Measurements from ENCODE around the gene AFM. TPM values are rescaled to one million over a fixed set of nuclear protein-coding genes. Genes with fewer than 3 reads are reported as not detected.

The AFM gene
- total and polyA plus RNA-seq, 2 donors (not counting 3 experiments of a cell fraction or from before 2014, with no cell fraction given), result not detected

GRCh38 chr4:73452953-73453700, 28.4 kb upstream of the AFM start:
- no peak overlapping the region for H3K4me2 ChIP-seq (ENCODE audit: insufficient read depth, low read length)
- CTCF ChIA-PET, result interaction anchor here (1.4 to 2.2 kb wide), 2 partner anchors 9 to 15 kb away, joined by 3 to 6 read pairs; no protein-coding TSS in a partner anchor
- no peaks in the 10 kb centered on the region for H3K9me1 ChIP-seq (replicated peaks; ENCODE audit: control insufficient read depth, extremely low read depth, insufficient read depth, low read length)
- BruUV-seq (replicated peaks), result no TSS peak
- intact Hi-C loops (cut with micrococcal nuclease) (no loop called here), dilution Hi-C loops (cut with MboI; ENCODE audit: extremely low pct_ligation_motif_present, low sequenced_read_pairs) (no loop called here)
- no peaks in the 10 kb centered on the region for H3K36me3 ChIP-seq (ENCODE audit: control insufficient read depth in 2 of 2, extremely low read depth in 1 of 2, insufficient read depth in 2 of 2, low read length in 2 of 2)
- no peak overlapping the region for H3K4me3 ChIP-seq (replicated peaks in 1 of 3; ENCODE audit: insufficient read depth in 1 of 3, low read depth in 1 of 3, low read length in 3 of 3)
- FAIRE-seq, result no peak
- no peak for TF ChIP-seq POLR2AphosphoS5 (IDR thresholded peaks at IDR 0.05; ENCODE audit: insufficient read depth, low read depth, low read length)
- no peak for TF ChIP-seq FOS (IDR thresholded peaks at IDR 0.05; ENCODE audit: borderline replicate concordance, insufficient read depth, low read length)
- no peak for TF ChIP-seq MAX (IDR thresholded peaks at IDR 0.05; ENCODE audit: insufficient read depth, insufficient read length)
- no peak for TF ChIP-seq POLR2A (IDR thresholded peaks at IDR 0.05; ENCODE audit: low read depth, low read length)
- no peak for TF ChIP-seq JUN (IDR thresholded peaks at IDR 0.05; ENCODE audit: borderline replicate concordance, insufficient read depth, insufficient read length, low read depth)
- TF ChIP-seq GATA2 (IDR thresholded peaks at IDR 0.05; ENCODE audit: insufficient read depth, insufficient read length, low read depth, low read length), result no peak
- TF ChIP-seq MYC (IDR thresholded peaks at IDR 0.05; ENCODE audit: low read depth, low read length), result no peak
- H3K27me3 ChIP-seq (ENCODE audit: control insufficient read depth in 2 of 2, insufficient read depth in 2 of 2, low read length in 2 of 2), result peaks cover 6 to 21% of the 10 kb centered on the region in 2 experiments
- H4K20me1 ChIP-seq (replicated peaks; ENCODE audit: control insufficient read depth, extremely low read depth, insufficient read depth, low read length), result no peaks in the 10 kb centered on the region
- no peaks in the 10 kb centered on the region for H3K4me1 ChIP-seq (ENCODE audit: control insufficient read depth, extremely low read depth, insufficient read depth, low read length)
- no peak overlapping the region for H3K9ac ChIP-seq (replicated peaks; ENCODE audit: extremely low read depth, insufficient read depth, low read length)
- H2AFZ ChIP-seq (ENCODE audit: low read depth, low read length), result no peak overlapping the region
- no peak overlapping the region for H3K27ac ChIP-seq (ENCODE audit: insufficient read depth, low read depth, low read length)
- no peak for DNase-seq (ENCODE audit: low read depth, low spot score)
- POLR2A ChIA-PET, result no interaction called here
- no peaks in the 10 kb centered on the region for H3K9me3 ChIP-seq (replicated peaks; ENCODE audit: control insufficient read depth, insufficient read depth, low read length)
- no peaks in the 10 kb centered on the region for H3K79me2 ChIP-seq (ENCODE audit: control insufficient read depth, insufficient read depth, low read length)

- no peak overlapping the region for H3K4me2 ChIP-seq (ENCODE audit: insufficient read depth, low read length)
- H3K9ac ChIP-seq (replicated peaks; ENCODE audit: extremely low read depth, insufficient read depth, low read length), result no peak overlapping the region
- H3K79me2 ChIP-seq (ENCODE audit: control insufficient read depth, insufficient read depth, low read length), result no peaks in the 10 kb centered on the region
- no peak overlapping the region for H2AFZ ChIP-seq (ENCODE audit: low read depth, low read length)
- H3K27ac ChIP-seq (ENCODE audit: insufficient read depth, low read depth, low read length), result no peak overlapping the region
- H4K20me1 ChIP-seq (replicated peaks; ENCODE audit: control insufficient read depth, extremely low read depth, insufficient read depth, low read length), result no peaks in the 10 kb centered on the region
- FAIRE-seq (no peak), DNase-seq (ENCODE audit: low read depth, low spot score) (no peak)
- H3K27me3 ChIP-seq (ENCODE audit: control insufficient read depth in 2 of 2, insufficient read depth in 2 of 2, low read length in 2 of 2), result peaks cover 5 to 17% of the 10 kb centered on the region in 2 experiments
- ChIA-PET CTCF (interaction anchor here (1.4 kb wide), 1 partner anchor 9 kb away, joined by 3 read pairs; no protein-coding TSS in a partner anchor), POLR2A (no interaction called here)
- no peak for TF ChIP-seq MYC (IDR thresholded peaks at IDR 0.05; ENCODE audit: low read depth, low read length)
- TF ChIP-seq MAX (IDR thresholded peaks at IDR 0.05; ENCODE audit: insufficient read depth, insufficient read length), result no peak
- TF ChIP-seq JUN (IDR thresholded peaks at IDR 0.05; ENCODE audit: borderline replicate concordance, insufficient read depth, insufficient read length, low read depth), result no peak
- TF ChIP-seq FOS (IDR thresholded peaks at IDR 0.05; ENCODE audit: borderline replicate concordance, insufficient read depth, low read length), result no peak
- no peak for TF ChIP-seq GATA2 (IDR thresholded peaks at IDR 0.05; ENCODE audit: insufficient read depth, insufficient read length, low read depth, low read length)
- TF ChIP-seq CTCF (IDR thresholded peaks at IDR 0.05; ENCODE audit: extremely low read depth in 1 of 2, insufficient read depth in 1 of 2, low read depth in 1 of 2, low read length in 2 of 2), result no peak
- no peak for TF ChIP-seq POLR2A (IDR thresholded peaks at IDR 0.05; ENCODE audit: low read depth, low read length)
- no peak for TF ChIP-seq POLR2AphosphoS5 (IDR thresholded peaks at IDR 0.05; ENCODE audit: insufficient read depth, low read depth, low read length)
- no peak for TF ChIP-seq EZH2 (IDR thresholded peaks at IDR 0.05; ENCODE audit: borderline replicate concordance, low read depth, low read length, severe bottlenecking)
- dilution Hi-C loops (cut with MboI; ENCODE audit: extremely low pct_ligation_motif_present, low sequenced_read_pairs) (no loop called here), intact Hi-C loops (cut with micrococcal nuclease) (no loop called here)
- no peak overlapping the region for H3K4me3 ChIP-seq (replicated peaks in 1 of 3; ENCODE audit: insufficient read depth in 1 of 3, low read depth in 1 of 3, low read length in 3 of 3)
- H3K4me1 ChIP-seq (ENCODE audit: control insufficient read depth, extremely low read depth, insufficient read depth, low read length), result no peaks in the 10 kb centered on the region
- H3K36me3 ChIP-seq (ENCODE audit: control insufficient read depth in 2 of 2, extremely low read depth in 1 of 2, insufficient read depth in 2 of 2, low read length in 2 of 2), result no peaks in the 10 kb centered on the region
- no peaks in the 10 kb centered on the region for H3K9me1 ChIP-seq (replicated peaks; ENCODE audit: control insufficient read depth, extremely low read depth, insufficient read depth, low read length)
- BruUV-seq (replicated peaks), result no TSS peak
- no peaks in the 10 kb centered on the region for H3K9me3 ChIP-seq (replicated peaks; ENCODE audit: control insufficient read depth, insufficient read depth, low read length)
These were observed 27.9 kb upstream of the AFM start for GRCh38 chr4:73453701-73454005.

Data from endothelial cell of umbilical vein (primary cell).